HCT116 (cell line): ENCODE measurements around the gene SEMA4A. TPM values are rescaled to one million over a fixed set of nuclear protein-coding genes. Genes with fewer than 3 reads are reported as not detected.

Source experiments
- ATAC-seq: fragments of 200-7000 bp; cut with Tn5 transposase; 2 replicates; pipeline ENCODE4 v1.9.1; 2020; ENCODE audit warnings: mild to moderate bottlenecking, moderate library complexity
- BruUV-seq: library from RNA; stranded (reverse); fragments of 400-500 nt; replicated peaks from 2 replicates; lab custom pipeline; 2021; lab: Mats Ljungman, UMichigan
- CTCF ChIA-PET: fragments of 300-600 bp; sonication (Branson Sonifier 250); formaldehyde crosslinking; loops from one replicate; lab custom pipeline; 2021; ENCODE audit warnings: antibody characterized with exemption; lab: Charles Lee
- POLR2A ChIA-PET: fragments of 300-600, 350-600 bp; sonication (Branson Sonifier 250); formaldehyde crosslinking; loops from one replicate; lab custom pipeline; 2021; ENCODE audit warnings: antibody characterized with exemption; lab: Charles Lee
- RAD21 ChIA-PET, 2 experiments: fragments of 300-600 bp; sonication (Branson Sonifier 250); formaldehyde crosslinking; loops; one replicate each; lab custom pipeline; 2023; ENCODE audit warnings: low total read pairs in 2 of 2; ENCODE audit not compliant: uncharacterized antibody in 2 of 2, unreplicated experiment in 2 of 2, low non-redundant PET in 1 of 2; lab: Charles Lee
- DNase-seq: peaks from one replicate; pipeline ENCODE4 v3.0.0-alpha.2; 2010; ENCODE audit warnings: low read depth, low spot score
- H2AFZ ChIP-seq: fragments of 200-600 bp; shearing (Covaris generic), sonication (generic); 2 replicates; pipeline ENCODE4 v1.6.1; 2017; ENCODE audit warnings: low read depth, mixed run types, mixed read lengths, antibody characterized with exemption, low read length; ENCODE audit not compliant: poor library complexity, severe bottlenecking
- H3K27ac ChIP-seq: 2 replicates; pipeline ENCODE4 v1.5.1; 2012; ENCODE audit warnings: low read depth, low read length
- H3K27me3 ChIP-seq: fragments of 200-600 bp; sonication (generic); 2 replicates; pipeline ENCODE4 v1.6.1; 2016; ENCODE audit warnings: mixed run types, low read length, mixed read lengths; ENCODE audit not compliant: insufficient read depth
- H3K36me3 ChIP-seq, 2 experiments: fragments of 200-500 bp in 1 of 2; fragments of 200-600 bp in 1 of 2; sonication (Bioruptor generic) in 1 of 2; sonication (generic) in 1 of 2; 2 replicates each; pipeline versions ENCODE4 v1.5.1 to v1.6.1; 2014 to 2016; ENCODE audit warnings: low read length in 2 of 2, inconsistent platforms in 1 of 2, mixed read lengths in 1 of 2, mixed run types in 1 of 2; ENCODE audit not compliant: insufficient read depth in 2 of 2, control insufficient read depth in 1 of 2
- H3K4me1 ChIP-seq, 2 experiments: fragments of 200-600 bp in 1 of 2; sonication (generic) in 1 of 2; 2 replicates each; pipeline versions ENCODE4 v1.5.1 to v1.6.1; 2012 to 2017; ENCODE audit warnings: low read length in 2 of 2, inconsistent platforms in 1 of 2, mild to moderate bottlenecking in 1 of 2, mixed read lengths in 1 of 2, mixed run types in 1 of 2, moderate library complexity in 1 of 2; ENCODE audit not compliant: insufficient read depth in 2 of 2, control insufficient read depth in 1 of 2
- H3K4me2 ChIP-seq: fragments of 200-600 bp; sonication (generic); 2 replicates; pipeline ENCODE4 v1.6.1; 2017; ENCODE audit warnings: mixed run types, low read length, mixed read lengths
- H3K4me3 ChIP-seq, 2 experiments: fragments of 200-600 bp in 1 of 2; sonication (generic) in 1 of 2; replicated peaks in 1 of 2; 2 replicates each; pipeline ENCODE4 v1.5.1; 2011 to 2016; ENCODE audit warnings: low read length in 2 of 2, control low read depth in 1 of 2, low read depth in 1 of 2, mild to moderate bottlenecking in 1 of 2, mixed read lengths in 1 of 2, mixed run types in 1 of 2
- H3K79me2 ChIP-seq: fragments of 200-600 bp; sonication (generic); 2 replicates; pipeline ENCODE4 v1.6.1; 2017; ENCODE audit warnings: mild to moderate bottlenecking, mixed run types, low read length, moderate library complexity, mixed read lengths; ENCODE audit not compliant: insufficient read depth
- H3K9ac ChIP-seq: fragments of 200-600 bp; sonication (generic); 2 replicates; pipeline ENCODE4 v1.6.1; 2016; ENCODE audit warnings: low read length, mixed read lengths
- H3K9me2 ChIP-seq: fragments of 200-600 bp; sonication (generic), shearing (Covaris generic); 2 replicates; pipeline ENCODE4 v1.6.1; 2017; ENCODE audit warnings: mixed run types, mild to moderate bottlenecking, moderate library complexity; ENCODE audit not compliant: insufficient read depth
- H3K9me3 ChIP-seq, 2 experiments: fragments of 200-500 bp in 1 of 2; fragments of 200-600 bp in 1 of 2; sonication (Bioruptor generic) in 1 of 2; sonication (generic) in 1 of 2; 2 replicates each; pipeline ENCODE4 v1.6.1; 2014 to 2017; ENCODE audit warnings: low read length in 2 of 2, mixed read lengths in 2 of 2, inconsistent platforms in 1 of 2, low read depth in 1 of 2, mild to moderate bottlenecking in 1 of 2, mixed run types in 1 of 2, moderate library complexity in 1 of 2; ENCODE audit not compliant: control insufficient read depth in 1 of 2, insufficient read depth in 1 of 2
- H4K20me1 ChIP-seq: fragments of 200-600 bp; sonication (generic), shearing (Covaris generic); 2 replicates; pipeline ENCODE4 v1.6.1; 2017; ENCODE audit warnings: mixed run types, mild to moderate bottlenecking, moderate library complexity; ENCODE audit not compliant: insufficient read depth
- CEBPB ChIP-seq: IDR thresholded peaks from 2 replicates; pipeline ENCODE4 v1.6.1; 2012; ENCODE audit warnings: low read depth
- JUND ChIP-seq: IDR thresholded peaks from 2 replicates; pipeline ENCODE4 v1.6.1; 2012
- RAD21 ChIP-seq: IDR thresholded peaks from 2 replicates; pipeline ENCODE4 v1.6.1; 2012; ENCODE audit warnings: low read depth, mild to moderate bottlenecking
- ZFX ChIP-seq: fragments of 450-650 bp; IDR thresholded peaks from 2 replicates; pipeline ENCODE4 v1.6.1; 2017
- intact Hi-C: fragments of 100-400 bp; cut with micrococcal nuclease; formaldehyde crosslinking; loops from 2 replicates; pipeline ENCODE4 v1.10.0; 2022
- total RNA-seq: library from RNA; stranded (reverse); gene quantifications from one replicate; pipeline ENCODE4 v1.2.1, GENCODE V29; 2021; ENCODE audit not compliant: unreplicated experiment
- TF ChIP-seq, protein P1 (sequence below): IDR thresholded peaks from 2 replicates; pipeline ENCODE4 v1.6.1; 2011; ENCODE audit warnings: mild to moderate bottlenecking, low read length, moderate library complexity; ENCODE audit not compliant: insufficient replicate concordance; ENCODE audit errors: extremely low read depth
- TF ChIP-seq, protein P2 (sequence below): IDR thresholded peaks from 2 replicates; pipeline ENCODE4 v1.6.1; 2012; ENCODE audit warnings: low read depth
- TF ChIP-seq, protein P3 (sequence below): IDR thresholded peaks from 2 replicates; pipeline ENCODE4 v1.6.1; 2012

SEMA4A gene
- total RNA-seq, 1 experiment from 2014 or later: 0.39 TPM

DNA sequence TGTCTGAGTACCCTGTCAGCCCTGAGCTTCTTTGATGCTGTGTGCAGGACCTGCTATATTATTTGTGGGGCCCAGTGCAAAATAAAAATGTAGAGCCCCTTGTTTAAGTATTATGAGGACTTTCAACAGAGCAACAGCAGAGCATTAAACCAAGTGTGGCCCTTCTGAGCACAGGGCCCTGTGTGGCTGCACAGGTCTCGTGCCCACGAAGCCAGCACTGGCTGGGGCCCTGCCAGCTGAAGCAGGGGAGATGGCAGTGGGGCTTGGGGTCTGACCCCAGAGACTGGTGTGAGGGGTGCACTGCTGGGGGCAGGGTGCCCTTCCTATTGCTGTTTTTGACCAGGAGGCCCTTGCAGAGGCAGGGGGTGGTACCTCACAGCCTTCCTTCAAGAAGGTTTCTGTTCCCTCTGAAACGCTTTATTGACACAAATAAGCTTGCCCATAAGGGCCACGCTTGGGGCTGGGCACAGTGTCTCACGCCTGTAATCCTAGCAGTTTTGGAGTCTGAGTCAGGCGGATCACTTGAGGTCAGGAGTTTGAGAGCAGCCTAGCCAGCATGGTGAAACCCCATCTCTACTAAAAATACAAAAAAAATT, 2.2 kb upstream of the SEMA4A start:
- H2AFZ ChIP-seq: no peak overlapping the region
- no TSS peak for BruUV-seq
- H3K9me3 ChIP-seq: no peaks in the 10 kb centered on the region
- intact Hi-C loops: no loop called here
- DNase-seq (no peak), ATAC-seq (no peak)
- H3K9me2 ChIP-seq: no peaks in the 10 kb centered on the region
- ChIA-PET RAD21 (interaction anchor here in 1 of 2 experiments (0.6 kb wide), 1 partner anchor 74 kb away, joined by 4 read pairs; no protein-coding TSS in a partner anchor), POLR2A (no interaction called here), CTCF (interaction anchor here (0.9 to 1.7 kb wide), 3 partner anchors 21 to 74 kb away, joined by 3 to 4 read pairs (median 3); partner anchors contain the start of gene PMF1)
- no peaks in the 10 kb centered on the region for H3K36me3 ChIP-seq
- no peak overlapping the region for H3K4me3 ChIP-seq
- H3K4me1 ChIP-seq: peaks cover 3 to 5% of the 10 kb centered on the region in 2 experiments; a peak in 3 of 4 replicates
- H3K79me2 ChIP-seq: no peaks in the 10 kb centered on the region
- H3K4me2 ChIP-seq: no peak overlapping the region
- no peaks in the 10 kb centered on the region; the same call in 1 of the 2 replicates for H3K27me3 ChIP-seq
- no peak overlapping the region for H3K27ac ChIP-seq
- H4K20me1 ChIP-seq: no peaks in the 10 kb centered on the region
- no peak overlapping the region for H3K9ac ChIP-seq
- no peak for TF ChIP-seq ZFX
- TF ChIP-seq, protein P1, sequence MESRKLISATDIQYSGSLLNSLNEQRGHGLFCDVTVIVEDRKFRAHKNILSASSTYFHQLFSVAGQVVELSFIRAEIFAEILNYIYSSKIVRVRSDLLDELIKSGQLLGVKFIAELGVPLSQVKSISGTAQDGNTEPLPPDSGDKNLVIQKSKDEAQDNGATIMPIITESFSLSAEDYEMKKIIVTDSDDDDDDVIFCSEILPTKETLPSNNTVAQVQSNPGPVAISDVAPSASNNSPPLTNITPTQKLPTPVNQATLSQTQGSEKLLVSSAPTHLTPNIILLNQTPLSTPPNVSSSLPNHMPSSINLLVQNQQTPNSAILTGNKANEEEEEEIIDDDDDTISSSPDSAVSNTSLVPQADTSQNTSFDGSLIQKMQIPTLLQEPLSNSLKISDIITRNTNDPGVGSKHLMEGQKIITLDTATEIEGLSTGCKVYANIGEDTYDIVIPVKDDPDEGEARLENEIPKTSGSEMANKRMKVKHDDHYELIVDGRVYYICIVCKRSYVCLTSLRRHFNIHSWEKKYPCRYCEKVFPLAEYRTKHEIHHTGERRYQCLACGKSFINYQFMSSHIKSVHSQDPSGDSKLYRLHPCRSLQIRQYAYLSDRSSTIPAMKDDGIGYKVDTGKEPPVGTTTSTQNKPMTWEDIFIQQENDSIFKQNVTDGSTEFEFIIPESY: no peak
- no peak for TF ChIP-seq CEBPB
- TF ChIP-seq, protein P2, sequence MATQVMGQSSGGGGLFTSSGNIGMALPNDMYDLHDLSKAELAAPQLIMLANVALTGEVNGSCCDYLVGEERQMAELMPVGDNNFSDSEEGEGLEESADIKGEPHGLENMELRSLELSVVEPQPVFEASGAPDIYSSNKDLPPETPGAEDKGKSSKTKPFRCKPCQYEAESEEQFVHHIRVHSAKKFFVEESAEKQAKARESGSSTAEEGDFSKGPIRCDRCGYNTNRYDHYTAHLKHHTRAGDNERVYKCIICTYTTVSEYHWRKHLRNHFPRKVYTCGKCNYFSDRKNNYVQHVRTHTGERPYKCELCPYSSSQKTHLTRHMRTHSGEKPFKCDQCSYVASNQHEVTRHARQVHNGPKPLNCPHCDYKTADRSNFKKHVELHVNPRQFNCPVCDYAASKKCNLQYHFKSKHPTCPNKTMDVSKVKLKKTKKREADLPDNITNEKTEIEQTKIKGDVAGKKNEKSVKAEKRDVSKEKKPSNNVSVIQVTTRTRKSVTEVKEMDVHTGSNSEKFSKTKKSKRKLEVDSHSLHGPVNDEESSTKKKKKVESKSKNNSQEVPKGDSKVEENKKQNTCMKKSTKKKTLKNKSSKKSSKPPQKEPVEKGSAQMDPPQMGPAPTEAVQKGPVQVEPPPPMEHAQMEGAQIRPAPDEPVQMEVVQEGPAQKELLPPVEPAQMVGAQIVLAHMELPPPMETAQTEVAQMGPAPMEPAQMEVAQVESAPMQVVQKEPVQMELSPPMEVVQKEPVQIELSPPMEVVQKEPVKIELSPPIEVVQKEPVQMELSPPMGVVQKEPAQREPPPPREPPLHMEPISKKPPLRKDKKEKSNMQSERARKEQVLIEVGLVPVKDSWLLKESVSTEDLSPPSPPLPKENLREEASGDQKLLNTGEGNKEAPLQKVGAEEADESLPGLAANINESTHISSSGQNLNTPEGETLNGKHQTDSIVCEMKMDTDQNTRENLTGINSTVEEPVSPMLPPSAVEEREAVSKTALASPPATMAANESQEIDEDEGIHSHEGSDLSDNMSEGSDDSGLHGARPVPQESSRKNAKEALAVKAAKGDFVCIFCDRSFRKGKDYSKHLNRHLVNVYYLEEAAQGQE: no peak
- TF ChIP-seq RAD21: no peak
- no peak for TF ChIP-seq JUND
- TF ChIP-seq, protein P3, sequence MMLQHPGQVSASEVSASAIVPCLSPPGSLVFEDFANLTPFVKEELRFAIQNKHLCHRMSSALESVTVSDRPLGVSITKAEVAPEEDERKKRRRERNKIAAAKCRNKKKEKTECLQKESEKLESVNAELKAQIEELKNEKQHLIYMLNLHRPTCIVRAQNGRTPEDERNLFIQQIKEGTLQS: no peak
- TF ChIP-seq, all 23 proteins: peak for 0
